Calu3 (cell line): Measurements from ENCODE around the gene HOXD10. TPM values are rescaled to one million over a fixed set of nuclear protein-coding genes. Genes with fewer than 3 reads are reported as not detected.

Source experiments
- BruUV-seq: library from RNA; stranded (reverse); fragments of 400-500 nt; replicated peaks from 2 replicates; lab custom pipeline; 2021; lab: Mats Ljungman, UMichigan
- CTCF ChIA-PET: fragments of 300-600 bp; sonication (Branson Sonifier 250); formaldehyde crosslinking; loops from one replicate; lab custom pipeline; 2022; ENCODE audit warnings: antibody characterized with exemption; lab: Charles Lee
- DNase-seq: peaks from one replicate; pipeline ENCODE4 v3.0.0; 2022
- H3K27ac Mint-ChIP-seq: one replicate; pipeline ENCODE4 v1.8.0; 2022; ENCODE audit warnings: mixed read lengths; ENCODE audit not compliant: unreplicated experiment
- H3K27me3 Mint-ChIP-seq: one replicate; pipeline ENCODE4 v1.8.0; 2022; ENCODE audit warnings: mixed read lengths; ENCODE audit not compliant: unreplicated experiment
- H3K36me3 Mint-ChIP-seq: one replicate; pipeline ENCODE4 v1.8.0; 2022; ENCODE audit warnings: mild to moderate bottlenecking, moderate library complexity, mixed read lengths; ENCODE audit not compliant: insufficient read depth, unreplicated experiment
- H3K4me1 Mint-ChIP-seq: one replicate; pipeline ENCODE4 v1.8.0; 2022; ENCODE audit warnings: mild to moderate bottlenecking, low read depth, mixed read lengths; ENCODE audit not compliant: unreplicated experiment
- H3K4me3 Mint-ChIP-seq: one replicate; pipeline ENCODE4 v1.8.0; 2022; ENCODE audit warnings: mild to moderate bottlenecking, low read depth, moderate library complexity, mixed read lengths; ENCODE audit not compliant: unreplicated experiment
- H3K9me3 Mint-ChIP-seq: one replicate; pipeline ENCODE4 v1.8.0; 2022; ENCODE audit warnings: low read depth, mixed read lengths; ENCODE audit not compliant: unreplicated experiment
- intact Hi-C: fragments of 100-400 bp; cut with micrococcal nuclease; formaldehyde crosslinking; loops from one replicate; pipeline ENCODE4 v1.10.0; 2022; ENCODE audit not compliant: unreplicated experiment
- total RNA-seq: library from RNA; stranded (reverse); gene quantifications from 2 replicates; pipeline ENCODE4 v1.2.3, GENCODE V29; 2022
- TF ChIP-seq, protein P1 (sequence below): fragments of 200-600 bp; IDR thresholded peaks from one replicate; pipeline ENCODE4 v1.8.0; 2022; ENCODE audit warnings: antibody characterized with exemption; ENCODE audit not compliant: unreplicated experiment

HOXD10 gene
- total RNA-seq, 1 experiment from 2014 or later, result not detected

DNA sequence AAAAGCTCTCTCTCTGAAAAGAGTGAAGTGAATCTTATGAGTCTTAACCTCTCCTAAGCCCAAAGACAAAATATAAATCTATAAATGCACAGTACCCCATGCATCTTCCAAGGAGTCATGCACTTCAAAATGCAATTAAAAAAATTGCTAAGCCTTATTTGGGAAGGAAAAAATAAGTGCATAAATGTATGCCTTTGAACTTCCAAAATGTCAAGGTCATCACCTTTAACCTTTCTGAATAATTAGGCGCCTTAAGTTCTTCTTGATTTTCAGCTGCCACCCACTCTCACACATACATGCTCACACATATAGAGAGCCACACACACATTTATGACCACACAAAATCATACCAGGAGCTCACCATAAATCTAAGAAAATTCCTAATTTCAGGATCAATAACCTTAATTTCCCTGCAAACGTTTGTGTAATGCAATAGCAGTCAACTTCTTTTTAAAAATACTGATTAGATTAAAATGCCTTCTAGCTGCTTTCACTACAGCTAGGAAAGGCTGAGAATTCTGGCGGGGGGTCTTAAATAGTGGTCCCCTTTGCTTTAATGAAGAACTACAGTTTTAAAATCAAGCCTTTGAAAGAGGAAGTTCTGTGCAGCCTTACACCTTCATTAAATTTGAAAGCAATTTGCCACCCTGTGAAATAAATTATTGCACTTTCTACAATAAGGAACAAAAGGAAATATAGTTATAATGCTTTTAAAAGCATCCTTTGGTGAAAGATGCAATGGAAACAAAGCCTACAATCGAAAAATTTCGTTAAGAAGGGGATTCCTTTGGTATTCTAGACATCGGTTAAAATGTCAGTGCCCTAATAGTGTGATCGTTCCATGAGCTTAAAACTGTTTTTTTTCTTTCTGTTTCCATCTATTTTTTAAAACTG, 5.9 kb upstream of the HOXD10 start:
- no peak for DNase-seq
- intact Hi-C loops, result no loop called here
- H3K36me3 Mint-ChIP-seq, result no peaks in the 10 kb centered on the region
- no peaks in the 10 kb centered on the region for H3K9me3 Mint-ChIP-seq
- H3K27me3 Mint-ChIP-seq, result peaks cover 71% of the 10 kb centered on the region
- no peak overlapping the region for H3K27ac Mint-ChIP-seq
- H3K4me1 Mint-ChIP-seq, result peaks cover 9% of the 10 kb centered on the region
- CTCF ChIA-PET, result interaction anchor here (1.3 kb wide), 1 partner anchor 322 kb away, joined by 7 read pairs; no protein-coding TSS in a partner anchor
- no TSS peak for BruUV-seq
- no peak overlapping the region for H3K4me3 Mint-ChIP-seq
- TF ChIP-seq, protein P1, sequence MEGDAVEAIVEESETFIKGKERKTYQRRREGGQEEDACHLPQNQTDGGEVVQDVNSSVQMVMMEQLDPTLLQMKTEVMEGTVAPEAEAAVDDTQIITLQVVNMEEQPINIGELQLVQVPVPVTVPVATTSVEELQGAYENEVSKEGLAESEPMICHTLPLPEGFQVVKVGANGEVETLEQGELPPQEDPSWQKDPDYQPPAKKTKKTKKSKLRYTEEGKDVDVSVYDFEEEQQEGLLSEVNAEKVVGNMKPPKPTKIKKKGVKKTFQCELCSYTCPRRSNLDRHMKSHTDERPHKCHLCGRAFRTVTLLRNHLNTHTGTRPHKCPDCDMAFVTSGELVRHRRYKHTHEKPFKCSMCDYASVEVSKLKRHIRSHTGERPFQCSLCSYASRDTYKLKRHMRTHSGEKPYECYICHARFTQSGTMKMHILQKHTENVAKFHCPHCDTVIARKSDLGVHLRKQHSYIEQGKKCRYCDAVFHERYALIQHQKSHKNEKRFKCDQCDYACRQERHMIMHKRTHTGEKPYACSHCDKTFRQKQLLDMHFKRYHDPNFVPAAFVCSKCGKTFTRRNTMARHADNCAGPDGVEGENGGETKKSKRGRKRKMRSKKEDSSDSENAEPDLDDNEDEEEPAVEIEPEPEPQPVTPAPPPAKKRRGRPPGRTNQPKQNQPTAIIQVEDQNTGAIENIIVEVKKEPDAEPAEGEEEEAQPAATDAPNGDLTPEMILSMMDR, result no peak

DNA sequence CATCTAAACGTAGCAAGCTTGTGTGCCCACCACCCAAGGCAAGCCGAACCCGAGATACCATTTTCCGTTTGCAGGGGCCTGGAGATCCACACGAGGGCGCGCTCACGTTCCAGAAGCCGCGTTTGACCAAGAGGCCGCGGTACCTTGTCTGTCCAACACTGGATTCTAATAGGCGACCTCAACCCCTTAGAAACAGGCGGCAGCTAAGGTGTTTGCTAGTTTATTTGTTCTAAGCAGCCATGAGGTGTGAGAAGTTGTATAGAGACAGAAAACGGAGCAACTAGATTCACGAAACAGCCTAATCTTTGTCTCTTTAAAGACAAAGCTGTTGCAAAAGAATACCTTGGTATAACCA, 5.3 kb upstream of the HOXD10 start:
- peaks cover 71% of the 10 kb centered on the region for H3K27me3 Mint-ChIP-seq
- no TSS peak for BruUV-seq
- intact Hi-C loops, result no loop called here

DNA sequence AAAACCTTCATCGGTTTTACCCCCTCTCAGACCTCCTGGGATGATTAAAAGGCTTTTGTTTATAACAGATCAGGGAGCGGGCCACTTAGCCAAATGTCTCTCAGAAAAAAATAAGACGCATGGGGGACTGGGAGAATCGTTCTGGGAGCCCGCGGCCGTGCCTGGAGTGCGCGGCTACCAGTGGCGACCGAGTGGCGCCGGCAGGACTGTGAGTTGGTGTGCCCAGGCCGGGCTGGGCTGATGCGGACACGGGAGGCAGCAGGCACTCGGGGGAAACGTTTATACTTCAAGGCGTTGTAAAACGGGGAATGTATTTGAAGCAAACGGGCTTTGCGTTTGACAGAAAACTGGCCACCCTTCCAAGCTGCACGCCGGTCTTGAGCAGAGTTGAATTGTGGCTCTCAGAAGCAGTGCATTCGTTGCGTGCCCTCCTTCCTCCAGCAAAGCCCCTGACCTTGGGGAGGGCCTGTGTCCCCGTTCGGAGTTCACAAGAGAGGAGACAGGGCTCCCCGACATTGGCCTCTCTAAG, 4.7 kb upstream of the HOXD10 start:
- intact Hi-C loops, result no loop called here
- peaks cover 71% of the 10 kb centered on the region for H3K27me3 Mint-ChIP-seq
- H3K36me3 Mint-ChIP-seq, result no peaks in the 10 kb centered on the region
- no TSS peak for BruUV-seq
- no peaks in the 10 kb centered on the region for H3K9me3 Mint-ChIP-seq
- no peak overlapping the region for H3K4me3 Mint-ChIP-seq
- TF ChIP-seq, protein P1, result no peak
- H3K27ac Mint-ChIP-seq, result no peak overlapping the region
- DNase-seq, result no peak
- H3K4me1 Mint-ChIP-seq, result no peaks in the 10 kb centered on the region
- CTCF ChIA-PET, result interaction anchor here (1.3 kb wide), 1 partner anchor 324 kb away, joined by 7 read pairs; no protein-coding TSS in a partner anchor

More for the DNA sequence above, 5.3 kb upstream of the HOXD10 start:
- no peak for DNase-seq
- CTCF ChIA-PET, result interaction anchor here (1.3 kb wide), 1 partner anchor 323 kb away, joined by 7 read pairs; no protein-coding TSS in a partner anchor
- Mint-ChIP-seq H3K36me3 (no peaks in the 10 kb centered on the region), H3K9me3 (no peaks in the 10 kb centered on the region), H3K4me1 (peaks cover 3% of the 10 kb centered on the region), H3K27ac (no peak overlapping the region), H3K4me3 (no peak overlapping the region)
- TF ChIP-seq, protein P1, result no peak

DNA sequence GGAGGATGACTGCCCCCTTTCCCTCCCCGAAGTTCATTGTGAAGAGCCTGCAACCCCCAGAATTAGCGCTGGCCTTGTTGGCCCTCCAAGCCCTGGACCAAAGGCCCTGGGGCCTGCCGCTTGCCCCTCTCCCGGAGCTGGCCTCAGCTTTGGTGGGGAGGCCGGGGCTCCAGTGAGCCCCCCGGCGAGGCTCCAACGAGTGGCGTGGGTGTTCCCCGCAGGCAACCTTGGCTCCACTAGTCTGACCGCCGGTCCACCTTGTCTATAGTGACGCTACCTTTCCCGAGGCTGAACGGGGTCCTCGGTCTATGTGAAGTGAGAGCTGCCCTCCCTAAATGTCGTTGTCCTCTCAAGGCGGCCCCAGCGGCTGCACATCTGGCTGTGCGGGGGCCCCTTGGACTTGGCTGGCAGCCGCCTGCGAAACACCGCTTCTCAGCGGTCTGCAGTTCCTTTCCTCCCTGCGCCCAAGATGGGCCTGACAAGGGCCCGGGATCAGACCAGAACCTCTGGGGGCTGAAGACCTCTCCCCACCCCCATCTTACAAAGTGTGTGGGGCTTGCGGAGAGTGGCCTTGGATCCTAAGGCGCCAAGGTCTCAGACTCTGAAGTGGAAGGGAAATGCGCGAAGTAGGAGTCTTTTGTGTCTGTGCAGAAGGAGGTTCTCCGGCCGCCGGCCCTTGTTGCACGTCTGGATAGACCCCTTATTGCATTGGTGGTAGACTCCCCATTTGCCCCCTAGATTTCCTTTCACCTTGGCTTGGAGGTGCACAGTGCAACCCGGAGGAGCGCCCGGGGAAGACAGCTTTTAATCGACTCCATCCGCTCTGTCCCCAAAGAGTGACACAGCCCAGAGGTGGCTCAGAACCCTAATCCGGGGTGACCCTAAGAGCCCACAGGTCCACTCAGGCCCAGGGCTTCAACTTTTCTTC, 3.9 kb upstream of the HOXD10 start:
- no TSS peak for BruUV-seq
- CTCF ChIA-PET, result no interaction called here
- no peaks in the 10 kb centered on the region for H3K4me1 Mint-ChIP-seq
- H3K27ac Mint-ChIP-seq, result no peak overlapping the region
- DNase-seq, result no peak
- no peak overlapping the region for H3K4me3 Mint-ChIP-seq
- peaks cover 78% of the 10 kb centered on the region for H3K27me3 Mint-ChIP-seq
- H3K36me3 Mint-ChIP-seq, result no peaks in the 10 kb centered on the region
- TF ChIP-seq, protein P1, result no peak
- no peaks in the 10 kb centered on the region for H3K9me3 Mint-ChIP-seq
- intact Hi-C loops, result no loop called here
